T47D (cell line): ENCODE measurements around the gene VPS33B.

Experiments used
- DNase-seq, 2 experiments: peaks; one replicate each; pipeline versions ENCODE4 v3.0.0 to v3.0.0-alpha.2; 2011 to 2012; ENCODE audit warnings: low read depth in 1 of 2, low spot score in 1 of 2
- JUND ChIP-seq: IDR thresholded peaks from 2 replicates; pipeline ENCODE4 v1.6.1; 2012; ENCODE audit warnings: low read depth
- in situ Hi-C: cut with HindIII; loops from 2 replicates; pipeline ENCODE4 v1.10.0; 2016; ENCODE audit warnings: low sequenced_read_pairs, low pct_unique_long_range_greater_than_20kb

The VPS33B gene

GRCh38 chr15:91022075-91022831, at the start of gene VPS33B:
Gene VPS33B (minus strand): TSS chr15:91022594. CDS start chr15:91022249, 345 bp downstream.
- in situ Hi-C loops, result no loop called here
- DNase-seq, result peak; percentile 66 to 91
- TF ChIP-seq JUND, result no peak

- no peak for TF ChIP-seq JUND
- in situ Hi-C loops, result no loop called here
- no peak for DNase-seq
Observed at GRCh38 chr15:91072161-91072560, 49.8 kb upstream of the VPS33B start.

GRCh38 chr15:91070872-91071271, 48.5 kb upstream of the VPS33B start:
- TF ChIP-seq JUND, result no peak
- in situ Hi-C loops, result no loop called here
- no peak for DNase-seq

GRCh38 chr15:91068966-91069365, 46.6 kb upstream of the VPS33B start:
- no peak for TF ChIP-seq JUND
- in situ Hi-C loops, result no loop called here

GRCh38 chr15:91068436-91068835, 46.0 kb upstream of the VPS33B start:
- no peak for DNase-seq
- TF ChIP-seq JUND, result no peak
- in situ Hi-C loops, result no loop called here

More at GRCh38 chr15:91068966-91069365, 46.6 kb upstream of the VPS33B start:
- DNase-seq, result no peak

- DNase-seq, result no peak
- in situ Hi-C loops, result no loop called here
- TF ChIP-seq JUND, result no peak
Observed at GRCh38 chr15:91067036-91067435, 44.6 kb upstream of the VPS33B start.

- no peak for TF ChIP-seq JUND
- no peak for DNase-seq
- in situ Hi-C loops, result no loop called here
Observed at GRCh38 chr15:91065505-91065904, 43.1 kb upstream of the VPS33B start.

- no peak for TF ChIP-seq JUND
- in situ Hi-C loops, result no loop called here
- no peak for DNase-seq
Observed at GRCh38 chr15:91061997-91062396, 39.6 kb upstream of the VPS33B start.

GRCh38 chr15:91061230-91061629, 38.8 kb upstream of the VPS33B start:
- in situ Hi-C loops, result no loop called here
- TF ChIP-seq JUND, result no peak
- no peak for DNase-seq

GRCh38 chr15:91055548-91056331, 33.3 kb upstream of the VPS33B start:
- in situ Hi-C loops, result no loop called here
- DNase-seq, result peak; percentile 71 to 85
- TF ChIP-seq JUND, result no peak

GRCh38 chr15:91054816-91055215, 32.4 kb upstream of the VPS33B start:
- no peak for TF ChIP-seq JUND
- no peak for DNase-seq
- in situ Hi-C loops, result no loop called here

GRCh38 chr15:91051248-91051647, 28.9 kb upstream of the VPS33B start:
- DNase-seq, result no peak
- no peak for TF ChIP-seq JUND
- in situ Hi-C loops, result no loop called here

GRCh38 chr15:91050128-91050455, 27.7 kb upstream of the VPS33B start:
- no peak for TF ChIP-seq JUND
- in situ Hi-C loops, result no loop called here
- DNase-seq, result no peak
